Stimulated activated CD4-positive, alpha-beta T cell treated with anti-CD3 and anti-CD28 coated beads, Interleukin-12 subunit alpha, Interleukin-12 subunit beta, amount 100 ng/mL, for 4 hours (primary cell): ENCODE results near the gene DDX27.
A peak's percentile ranks its signal among the peaks of the same experiment; 100 is the strongest.
"Not testable (repeated sequence)": the region's sequence is repeated elsewhere in the genome, so short reads cannot be mapped to it uniquely, and the experiment has no call there.

Source experiments
- DNase-seq: peaks from one replicate; pipeline ENCODE4 v3.0.0-alpha.2; 2020

The DDX27 gene

DNA sequence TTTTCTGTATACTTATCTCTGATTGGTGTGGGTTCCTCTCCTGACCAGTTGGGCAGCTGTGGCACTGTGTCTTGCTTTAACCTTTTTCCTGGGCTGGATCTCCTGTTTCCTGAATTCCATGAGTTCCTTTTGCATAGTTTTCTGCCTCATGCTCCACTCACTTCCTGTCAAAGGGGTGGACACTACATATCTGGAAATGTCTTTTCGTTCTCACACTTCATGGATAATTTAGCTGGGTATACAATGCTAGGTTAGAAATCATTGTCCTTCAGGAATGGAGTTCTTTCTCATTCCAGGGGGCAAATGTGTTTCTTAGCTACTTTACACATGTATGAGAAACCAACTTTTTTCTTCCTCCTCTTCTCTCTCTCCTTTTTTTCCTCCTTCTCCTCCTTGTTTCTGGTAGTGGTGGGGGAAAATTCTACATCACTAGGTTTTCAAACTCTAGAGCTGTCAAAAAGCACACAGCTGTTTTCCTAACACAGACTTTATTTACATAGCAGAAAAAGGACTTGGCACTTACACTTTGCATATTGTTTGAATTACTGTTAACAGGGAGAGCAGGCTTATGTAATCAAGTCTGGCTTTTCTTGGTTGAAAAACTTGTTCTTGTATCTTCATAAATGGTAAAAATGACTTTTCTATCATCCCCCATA, 9.0 kb upstream of the DDX27 start:
- DNase-seq: no peak

DNA sequence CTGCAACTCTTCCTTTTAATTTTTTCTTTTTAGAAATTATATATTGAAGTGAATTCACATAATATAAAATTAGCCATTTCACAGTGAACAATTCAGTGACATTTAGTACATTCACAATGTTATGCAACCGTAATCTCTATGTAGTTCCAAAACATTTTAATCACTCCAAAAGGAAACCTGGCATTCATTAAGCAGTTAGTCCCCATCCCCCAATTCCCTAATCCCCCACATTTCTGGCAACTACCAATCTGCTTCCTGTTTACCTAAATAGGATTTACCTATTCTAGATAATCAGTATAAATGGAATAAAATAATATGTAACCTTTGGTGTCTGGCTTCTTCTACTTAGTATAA, 8.5 kb upstream of the DDX27 start:
- no peak for DNase-seq

DNA sequence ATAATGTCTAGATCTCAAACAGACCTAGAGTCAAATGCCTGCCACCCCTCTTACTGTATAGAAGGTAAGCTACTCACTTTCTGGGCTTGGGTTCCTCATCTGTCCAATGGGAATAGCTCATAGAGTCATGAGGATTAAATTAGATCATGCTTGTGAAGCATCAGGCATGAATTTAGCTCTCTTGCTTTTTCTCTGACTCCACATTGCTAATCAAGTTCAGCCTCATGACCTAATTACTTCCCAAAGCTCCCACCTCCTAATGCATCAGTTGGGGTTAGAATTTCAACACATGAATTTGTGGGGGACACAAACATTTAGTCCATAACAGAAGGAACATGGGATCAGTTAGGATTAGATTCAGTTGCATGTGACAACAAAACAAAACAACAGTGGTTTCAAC, 4.6 kb upstream of the DDX27 start:
- DNase-seq: no peak

DNA sequence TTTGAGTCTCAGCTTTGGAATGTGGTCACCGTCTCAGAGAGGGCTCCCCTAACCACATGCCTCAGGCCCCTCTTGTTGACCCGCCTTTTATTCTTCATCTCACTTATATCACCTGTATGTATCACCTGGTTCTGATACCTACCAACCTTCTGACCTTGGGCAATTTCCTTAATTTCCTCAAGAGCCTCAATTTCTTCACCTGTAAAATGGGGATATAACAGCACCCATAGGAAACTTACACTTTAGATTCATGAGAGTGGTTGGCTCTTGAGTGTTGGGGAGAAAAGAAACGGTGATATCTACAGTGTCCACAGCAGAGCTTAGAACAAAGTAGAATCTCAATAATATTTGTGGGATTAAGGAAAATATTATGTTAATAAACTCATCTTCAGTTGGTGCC, 4.0 kb upstream of the DDX27 start:
- no peak for DNase-seq

DNA sequence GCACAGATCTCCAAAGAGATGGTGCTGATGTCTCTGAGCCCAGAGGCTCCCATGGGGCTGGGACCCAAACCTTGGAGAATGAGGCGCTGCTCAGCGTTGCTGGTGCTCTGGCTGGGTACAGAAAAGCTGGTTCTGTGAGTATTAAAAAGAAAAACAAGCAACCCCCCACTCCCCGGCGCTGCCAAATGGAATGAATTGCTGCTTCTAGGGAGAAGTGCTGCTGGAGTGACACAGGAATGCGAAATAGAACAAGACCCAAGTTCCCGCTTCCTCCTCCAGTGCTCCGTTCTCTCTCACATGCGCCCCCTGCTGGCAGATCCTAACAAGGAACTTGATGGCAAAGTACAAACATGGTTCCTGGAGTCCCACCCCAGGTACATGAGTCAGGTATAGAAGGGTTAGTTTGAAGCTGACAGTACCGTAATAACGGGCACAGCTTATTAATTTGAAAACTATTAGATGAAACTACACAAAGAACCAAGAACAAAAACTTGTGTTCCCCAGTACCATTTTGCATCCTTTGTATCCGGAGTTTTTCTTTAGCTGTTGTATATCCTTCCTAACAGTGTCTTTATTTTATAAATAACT, 2.1 kb upstream of the DDX27 start:
- DNase-seq: peak; percentile 98

DNA sequence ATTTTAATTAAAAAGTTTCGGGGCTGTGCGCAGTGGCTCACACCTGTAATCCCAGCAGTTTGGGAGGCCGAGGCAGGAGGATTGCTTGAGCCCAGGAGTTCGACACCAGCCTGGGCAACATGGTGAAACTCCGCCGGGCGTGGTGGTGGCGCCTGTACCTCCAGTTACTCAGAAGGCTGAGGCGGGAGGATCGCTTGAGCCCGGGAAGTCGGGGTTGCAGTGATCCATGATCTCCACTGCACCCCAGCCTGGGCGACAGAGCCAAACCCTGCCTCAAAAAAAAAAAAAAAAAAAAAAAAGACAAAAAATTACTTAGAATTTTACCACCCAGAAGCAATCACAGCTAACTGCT, 501 bp upstream of the DDX27 start:
- not testable (repeated sequence) for DNase-seq

DNA sequence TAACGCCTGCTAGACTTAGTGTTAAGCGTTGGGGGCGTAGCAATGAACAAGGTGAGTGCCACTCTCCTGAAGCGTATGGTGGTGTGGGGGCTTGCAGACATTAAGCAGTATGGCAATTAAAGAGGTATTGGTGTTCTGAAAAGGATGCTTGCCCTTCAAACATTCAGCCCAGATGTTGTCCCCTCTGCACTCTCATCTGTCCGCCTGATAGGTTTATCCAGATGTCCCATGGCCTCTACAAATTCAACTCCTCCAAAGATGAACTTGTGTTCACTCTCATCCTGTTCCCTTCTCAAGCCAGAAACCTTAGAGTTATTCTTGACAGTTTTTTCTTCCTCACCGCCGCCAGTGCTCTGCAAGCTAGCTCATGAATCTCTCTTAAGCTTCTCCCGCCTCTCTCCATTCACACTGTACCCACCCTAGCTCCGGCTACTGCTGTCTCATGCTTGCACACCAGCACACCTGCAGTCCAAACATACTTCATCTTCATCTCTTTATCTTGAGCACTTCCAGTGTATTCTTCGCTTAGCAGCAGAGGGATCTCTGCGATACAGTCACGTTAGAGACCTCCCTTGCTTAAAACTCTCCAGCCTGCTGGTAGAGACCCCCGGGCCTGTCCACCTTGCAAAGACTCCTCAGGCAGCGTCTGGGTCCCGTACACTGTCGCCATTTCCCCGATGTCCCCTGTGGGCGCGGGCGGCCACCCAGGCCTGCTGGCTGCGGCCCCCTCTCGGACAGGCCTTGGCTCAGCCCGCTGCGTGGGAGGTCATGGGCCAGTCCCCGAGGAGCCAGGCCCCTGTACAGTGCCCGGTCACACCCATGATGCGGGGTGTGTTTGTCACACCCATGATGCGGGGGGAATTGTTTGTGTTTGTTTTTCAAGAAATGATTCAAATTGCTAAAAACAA, 962 bp downstream of the DDX27 start:
- DNase-seq: no peak

DNA sequence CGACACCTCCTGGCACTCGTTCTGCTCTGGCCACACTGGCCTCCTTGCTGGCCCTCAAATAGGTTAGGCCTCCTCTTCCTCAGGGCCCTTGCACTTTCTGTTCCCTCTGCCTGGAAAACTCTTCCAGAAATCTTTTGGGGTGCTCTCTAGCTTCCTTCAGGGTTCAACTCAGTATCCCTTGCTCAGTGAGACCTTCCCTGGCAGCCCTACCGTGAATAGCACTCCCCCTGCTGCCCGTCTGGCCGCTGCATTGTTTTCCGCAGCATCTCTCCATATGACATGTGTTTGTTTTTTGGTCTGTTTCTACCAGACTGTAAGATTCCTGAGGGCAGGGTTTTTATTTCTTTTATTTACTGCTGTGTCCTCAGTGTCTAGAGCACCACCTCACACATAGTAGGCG, 6.7 kb downstream of the DDX27 start:
- no peak for DNase-seq

DNA sequence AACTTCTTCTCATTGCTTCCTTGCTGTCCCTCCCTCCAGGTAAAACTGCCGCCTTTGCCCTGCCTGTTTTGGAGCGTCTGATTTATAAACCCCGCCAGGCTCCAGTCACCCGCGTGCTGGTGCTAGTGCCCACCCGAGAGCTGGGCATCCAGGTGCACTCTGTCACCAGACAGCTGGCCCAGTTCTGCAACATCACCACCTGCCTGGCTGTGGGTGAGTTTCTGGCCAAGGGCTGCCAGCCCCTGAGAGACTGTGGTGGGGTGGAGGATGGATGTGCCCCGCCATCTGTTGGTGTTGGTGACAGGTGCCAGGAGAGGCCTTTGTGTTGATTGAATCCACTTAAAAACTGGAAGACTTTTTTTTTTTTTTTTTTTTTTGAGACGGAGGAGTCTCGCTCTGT, 9.5 kb downstream of the DDX27 start:
- no peak for DNase-seq

DNA sequence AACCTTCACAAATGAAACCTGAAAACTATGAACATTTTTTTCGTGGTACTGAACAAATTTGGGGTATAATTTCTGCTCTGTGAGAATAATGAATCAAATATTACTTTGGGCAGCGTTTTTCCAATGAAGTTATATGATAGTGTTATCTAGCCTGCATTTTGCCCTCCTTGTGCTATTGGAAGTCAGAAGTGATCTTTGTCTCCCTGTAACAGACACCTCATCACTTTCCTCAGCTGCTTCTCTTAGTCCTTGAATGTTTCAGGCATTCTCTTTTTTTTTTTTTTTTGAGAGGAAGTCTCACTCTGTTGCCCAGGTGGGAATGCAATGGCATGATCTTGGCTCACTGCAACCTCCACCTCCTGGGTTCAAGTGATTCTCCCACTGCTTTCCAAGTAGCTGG, 10.2 kb downstream of the DDX27 start:
- DNase-seq: no peak

DNA sequence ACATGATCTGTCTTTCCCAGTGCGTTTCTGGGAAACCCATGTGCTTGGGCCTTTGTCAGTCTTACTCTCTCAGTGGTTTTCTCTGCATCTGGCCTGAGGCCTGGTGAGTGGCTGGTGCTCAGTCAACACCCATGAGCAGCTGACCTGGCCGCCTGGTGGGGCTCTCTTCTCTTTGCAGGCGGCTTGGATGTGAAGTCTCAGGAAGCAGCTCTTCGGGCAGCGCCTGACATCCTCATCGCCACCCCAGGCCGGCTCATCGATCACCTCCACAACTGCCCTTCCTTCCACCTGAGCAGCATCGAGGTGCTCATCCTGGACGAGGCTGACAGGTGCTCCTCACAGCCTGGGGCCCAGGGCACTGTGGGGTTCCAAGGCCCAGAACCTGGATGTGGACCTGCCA, 10.8 kb downstream of the DDX27 start:
- DNase-seq: no peak

DNA sequence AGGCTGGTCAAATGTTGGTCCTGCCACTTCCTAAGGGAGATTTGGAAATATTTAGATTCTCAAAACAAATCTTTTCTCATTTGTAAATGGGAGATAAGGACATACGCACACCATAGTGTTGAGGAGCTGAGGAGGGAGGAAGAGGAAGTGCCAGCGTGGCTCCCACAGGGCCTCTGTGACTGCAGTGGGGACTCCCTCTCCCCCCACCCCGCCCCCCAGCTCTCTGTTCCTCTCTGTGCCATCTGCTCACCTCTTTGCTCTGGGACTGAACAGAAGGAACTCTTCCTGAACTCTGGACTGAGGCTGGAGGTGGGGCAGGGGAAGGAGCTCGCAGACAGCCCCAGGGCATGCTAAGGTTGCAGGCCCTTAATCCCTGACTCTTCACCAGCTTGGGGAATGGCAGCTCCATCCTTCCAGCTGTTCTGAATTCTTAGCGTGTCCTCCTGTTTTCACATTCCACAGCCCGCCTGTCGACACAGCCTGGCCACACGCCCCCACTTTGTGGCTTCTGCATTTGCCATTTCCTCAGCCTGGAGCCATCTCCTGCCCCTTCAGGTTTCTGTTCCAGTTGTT, 11.4 kb downstream of the DDX27 start:
- DNase-seq: no peak

DNA sequence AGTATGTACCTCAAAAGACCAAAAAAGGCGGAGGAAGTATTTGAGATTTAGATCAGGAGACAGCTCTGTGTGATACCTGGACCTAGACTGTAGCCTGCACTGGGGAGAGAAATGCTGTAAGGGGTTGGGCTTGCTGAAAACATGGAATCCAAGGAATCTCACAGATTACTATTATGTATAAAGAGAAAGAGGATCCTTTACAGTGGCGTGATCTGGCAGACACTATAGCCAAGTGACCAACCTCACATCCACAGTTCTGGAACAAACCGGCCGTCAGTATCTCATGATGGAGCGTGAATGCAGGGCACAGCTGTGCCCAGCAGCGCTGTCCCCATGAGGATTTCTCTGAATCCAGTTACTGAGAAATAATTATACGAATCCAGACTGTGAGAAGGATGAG, 12.3 kb downstream of the DDX27 start:
- DNase-seq: no peak

DNA sequence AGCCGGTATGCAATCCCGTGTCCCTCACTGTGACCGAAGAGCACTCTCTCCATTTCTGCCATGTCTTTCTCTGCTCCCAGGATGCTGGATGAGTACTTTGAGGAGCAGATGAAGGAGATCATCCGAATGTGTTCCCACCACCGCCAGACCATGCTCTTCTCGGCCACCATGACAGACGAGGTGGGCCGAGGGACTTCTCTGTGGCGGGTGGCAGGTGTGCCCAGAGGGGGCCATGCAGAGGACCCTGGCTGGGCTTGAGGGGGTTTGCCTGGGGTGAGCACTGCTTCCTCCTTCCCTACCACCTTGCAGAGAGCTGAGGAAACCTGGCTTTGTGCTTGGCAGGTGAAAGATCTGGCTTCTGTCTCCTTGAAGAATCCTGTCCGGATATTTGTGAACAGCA, 14.0 kb downstream of the DDX27 start:
- DNase-seq: no peak

DNA sequence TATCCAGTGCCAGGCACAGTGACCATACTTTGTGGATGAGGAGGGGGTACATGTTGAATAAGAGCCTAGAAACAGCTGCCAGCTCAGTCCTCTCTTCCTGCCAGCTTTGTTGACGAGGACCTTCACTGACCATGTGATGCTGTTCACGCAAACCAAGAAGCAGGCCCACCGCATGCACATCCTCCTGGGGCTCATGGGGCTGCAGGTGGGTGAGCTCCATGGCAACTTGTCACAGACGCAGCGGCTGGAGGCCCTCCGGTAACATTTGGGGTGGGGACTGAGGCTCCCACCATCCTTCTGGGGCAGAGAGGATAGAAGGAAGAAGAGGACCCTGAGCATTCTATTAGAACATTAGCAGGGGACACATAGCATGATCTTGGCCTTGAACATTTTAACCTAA, 15.6 kb downstream of the DDX27 start:
- no peak for DNase-seq

DNA sequence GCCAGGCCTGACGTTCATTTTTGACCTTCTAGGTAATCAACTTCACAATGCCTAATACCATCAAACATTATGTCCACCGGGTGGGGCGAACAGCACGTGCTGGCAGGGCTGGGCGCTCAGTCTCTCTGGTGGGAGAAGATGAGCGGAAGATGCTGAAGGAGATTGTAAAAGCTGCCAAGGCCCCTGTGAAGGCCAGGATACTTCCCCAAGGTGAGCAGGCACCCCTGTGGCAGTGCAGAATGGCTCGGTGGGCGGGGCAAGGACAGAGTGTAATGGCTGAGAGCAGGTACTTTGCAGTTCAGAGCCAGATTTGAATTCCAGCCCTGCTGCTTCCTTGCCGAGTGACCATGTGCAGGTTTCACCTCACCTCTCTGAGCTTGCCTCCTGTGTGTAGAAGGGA, 17.1 kb downstream of the DDX27 start:
- DNase-seq: no peak

DNA sequence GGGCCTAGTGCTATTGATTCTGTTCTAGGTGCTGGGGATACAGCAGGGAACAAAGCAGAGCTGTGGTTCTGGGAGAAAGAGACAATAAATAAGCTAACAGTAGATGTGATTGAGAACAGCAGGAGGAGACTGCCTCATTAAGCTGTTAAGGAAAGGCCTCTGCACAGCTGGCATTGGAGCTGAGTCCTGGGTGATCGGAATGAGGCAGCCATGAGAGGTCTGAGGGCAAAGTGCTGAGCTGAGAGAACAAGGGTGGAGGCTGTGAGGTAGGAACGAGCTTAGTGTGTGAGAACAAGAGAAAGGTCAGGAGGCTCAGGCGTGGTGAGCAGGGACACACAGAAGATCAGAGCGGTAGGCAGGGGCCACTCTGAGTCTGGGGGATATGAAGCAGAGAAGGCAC, 18.3 kb downstream of the DDX27 start:
- no peak for DNase-seq

DNA sequence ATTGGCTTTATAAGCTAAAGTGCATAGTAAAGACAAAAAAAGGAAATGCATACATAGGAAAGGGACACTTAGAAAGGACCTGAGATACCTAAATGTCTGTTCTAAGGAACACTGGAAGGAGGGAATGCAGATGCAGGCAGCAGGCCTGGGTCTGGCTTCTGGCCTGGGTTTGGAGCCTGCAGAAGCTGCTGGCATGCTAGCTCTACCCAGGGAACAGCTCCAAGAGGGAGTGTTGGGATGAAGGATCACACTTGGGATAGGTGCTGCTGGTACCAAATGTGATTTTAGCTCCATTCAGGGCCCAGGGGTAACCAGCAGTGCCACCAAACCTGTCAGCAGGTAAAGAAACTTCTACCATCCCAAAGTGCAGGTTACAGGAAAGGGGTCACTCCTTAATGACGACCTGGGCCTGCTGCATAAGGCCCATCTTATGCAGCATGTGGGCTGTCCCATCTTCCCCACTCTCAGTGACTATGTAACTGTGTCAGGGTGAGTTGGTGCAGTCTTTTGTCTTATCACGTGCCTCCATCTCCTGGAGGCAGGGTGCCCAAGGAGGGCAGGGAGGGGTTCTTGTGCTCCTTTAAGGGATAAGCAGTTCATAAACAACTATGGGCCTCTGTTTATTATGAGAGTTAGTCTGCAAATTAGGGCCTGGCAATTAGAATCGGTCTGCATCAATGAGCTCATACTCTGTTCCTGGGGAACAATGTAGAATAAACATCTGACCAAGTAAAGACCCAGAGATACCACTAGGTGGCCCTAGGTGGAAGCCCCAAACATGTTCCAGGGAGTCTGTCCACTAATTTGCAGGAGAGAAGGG, 26.9 kb downstream of the DDX27 start:
- DNase-seq: no peak

DNA sequence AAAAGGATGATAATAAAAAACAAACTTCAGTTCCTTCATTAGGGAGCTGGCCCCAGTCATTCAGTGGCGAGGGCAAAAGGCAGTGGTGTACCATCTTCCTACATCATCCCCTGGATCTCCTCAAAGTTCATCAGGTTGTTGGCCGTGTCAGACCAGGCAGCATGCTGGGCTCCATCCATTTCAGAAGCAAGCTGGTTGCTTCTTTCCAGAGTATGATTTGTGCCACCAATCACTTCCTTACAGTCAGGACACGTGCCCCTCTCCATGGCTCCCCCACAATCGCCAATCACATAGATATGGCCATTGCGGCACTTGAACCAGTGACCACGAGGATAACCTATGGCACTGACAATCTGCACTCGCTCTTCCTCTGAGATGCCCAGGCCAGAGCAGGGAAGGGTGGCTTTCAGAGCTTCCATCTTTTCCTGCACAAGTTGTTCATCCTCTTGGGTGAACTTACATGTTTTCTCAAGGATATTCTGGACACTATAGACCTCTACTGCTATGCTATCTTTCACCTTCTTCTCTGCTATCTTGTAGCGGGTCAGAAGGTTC, 28.0 kb downstream of the DDX27 start:
- no peak for DNase-seq

DNA sequence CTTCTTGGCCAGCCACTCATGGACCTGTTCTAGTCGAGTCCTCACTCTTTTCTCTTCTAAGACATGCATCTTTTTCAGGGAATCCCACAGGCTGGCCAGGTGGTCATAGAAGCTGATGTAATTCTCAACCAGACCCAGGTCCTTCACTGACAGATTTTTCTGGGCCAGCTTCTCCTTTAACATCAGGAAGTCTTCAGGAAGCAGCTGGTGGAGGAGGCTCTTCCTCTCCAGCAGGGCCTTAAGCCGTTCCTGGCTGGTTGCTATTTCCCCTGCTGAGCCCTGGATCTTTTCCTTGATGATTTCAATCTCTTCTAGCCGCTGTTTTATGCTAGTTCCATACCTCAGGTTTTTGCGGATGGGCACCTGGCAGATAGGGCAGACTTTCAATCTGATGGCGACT, 28.6 kb downstream of the DDX27 start:
- DNase-seq: no peak

DNA sequence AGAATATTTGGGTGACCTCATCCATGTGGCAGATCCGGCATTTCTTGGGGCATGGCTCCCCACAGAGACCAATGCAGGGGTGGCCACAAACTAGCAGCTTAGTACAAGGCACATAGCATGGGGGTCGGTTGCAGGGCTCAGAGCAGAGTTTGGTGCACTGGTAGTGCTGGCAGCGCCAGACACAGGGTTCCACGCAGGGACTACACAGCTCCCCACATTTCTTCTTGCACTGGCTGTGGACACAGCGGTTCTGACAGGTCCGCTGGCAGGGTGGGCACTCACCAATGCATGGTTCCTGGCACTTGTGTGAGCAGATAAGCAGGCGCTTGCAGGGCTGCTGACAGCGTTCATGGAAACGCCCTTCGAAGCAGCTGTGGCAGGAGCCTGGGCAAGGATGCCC, 29.1 kb downstream of the DDX27 start:
- DNase-seq: no peak

DNA sequence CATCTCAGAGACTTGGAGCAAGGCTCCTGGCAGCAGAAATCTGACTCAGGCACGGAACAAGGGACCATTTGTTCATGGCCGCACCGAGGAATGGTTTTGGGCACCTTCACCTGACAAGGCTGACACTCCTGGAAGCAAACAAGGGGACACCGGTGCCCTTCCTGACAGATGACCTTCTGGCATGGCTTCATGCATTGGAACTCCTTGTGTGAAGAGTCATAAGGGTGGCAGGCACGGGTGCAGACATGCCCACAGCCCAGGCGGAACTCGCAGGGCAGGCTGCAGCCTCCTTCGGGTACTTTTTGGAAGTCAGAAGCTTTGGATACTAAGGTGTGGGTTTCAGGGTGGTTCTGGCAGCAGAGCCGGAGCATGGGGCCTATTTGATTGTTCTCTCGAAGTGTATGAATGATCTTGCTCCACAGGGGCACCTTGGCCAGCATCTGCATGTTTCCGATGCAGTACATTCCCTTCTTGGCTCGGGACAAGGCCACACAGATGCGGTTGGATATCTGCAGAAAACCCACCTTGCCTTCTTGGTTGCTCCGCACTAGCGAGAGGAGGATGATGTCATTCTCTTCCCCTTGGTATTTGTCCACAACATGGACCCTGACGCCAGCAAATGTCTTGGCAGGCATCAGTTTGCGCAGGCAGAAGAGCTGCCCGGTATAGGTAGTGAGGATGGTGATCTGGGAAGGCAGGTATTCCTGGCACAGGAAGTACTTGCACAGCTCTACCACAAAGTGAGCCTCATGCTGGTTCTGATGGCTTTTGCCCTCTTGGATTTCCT, 29.9 kb downstream of the DDX27 start:
- no peak for DNase-seq
